Measurements from ENCODE around the gene TTC17. TPM values are rescaled to one million over a fixed set of nuclear protein-coding genes. Genes with fewer than 3 reads are reported as not detected.

TTC17 gene
- total RNA-seq (100 to 1,000 TPM in 3 of 9 donors, 10 to 100 TPM in 6; 44.2 to 126 (median 74.1) TPM), polyA plus RNA-seq (10 to 100 TPM; 52.8 to 75.7 (median 58.7) TPM)
- long read RNA-seq, donor 1, partial matches to known transcripts = 20 of 29 reads
- long read RNA-seq, donor 1, other reads (novel, unspliced or antisense) = 0 of 29 reads
- long read RNA-seq, donor 2, partial matches to known transcripts = 37 of 42 reads
- long read RNA-seq, donor 2, other reads (novel, unspliced or antisense) = 0 of 42 reads
- long read RNA-seq, donor 3, full-length matches to known transcripts = 4 of 11 reads
- long read RNA-seq, donor 3, partial matches to known transcripts = 7 of 11 reads
- long read RNA-seq, donor 3, other reads (novel, unspliced or antisense) = 0 of 11 reads
- long read RNA-seq, donor 4, transcript TTC17-202 (20 exons, 3,648 nt) = major isoform, 6 of 22 reads
- long read RNA-seq, donor 4, partial matches to known transcripts = 9 of 22 reads
- long read RNA-seq, donor 4, other reads (novel, unspliced or antisense) = 6 of 22 reads
- long read RNA-seq, donor 5, full-length matches to known transcripts = 62 of 186 reads
- long read RNA-seq, donor 5, partial matches to known transcripts = 19 of 186 reads
- long read RNA-seq, donor 5, other reads (novel, unspliced or antisense) = 105 of 186 reads
- long read RNA-seq, donor 6, partial matches to known transcripts = 6 of 12 reads
- long read RNA-seq, donor 6, other reads (novel, unspliced or antisense) = 3 of 12 reads
- long read RNA-seq, donor 7, partial matches to known transcripts = 19 of 24 reads
- long read RNA-seq, donor 7, other reads (novel, unspliced or antisense) = 0 of 24 reads
- long read RNA-seq, donor 8, transcript TTC17-202 (20 exons, 3,648 nt) = major isoform, 6 of 31 reads
- long read RNA-seq, donor 8, partial matches to known transcripts = 15 of 31 reads
- long read RNA-seq, donor 8, other reads (novel, unspliced or antisense) = 10 of 31 reads
- long read RNA-seq, donor 9, full-length matches to known transcripts = 4 of 32 reads
- long read RNA-seq, donor 9, partial matches to known transcripts = 20 of 32 reads
- long read RNA-seq, donor 9, other reads (novel, unspliced or antisense) = 8 of 32 reads
- long read RNA-seq, donor 10, full-length matches to known transcripts = 7 of 13 reads
- long read RNA-seq, donor 10, partial matches to known transcripts = 6 of 13 reads
- long read RNA-seq, donor 10, other reads (novel, unspliced or antisense) = 0 of 13 reads

DNA sequence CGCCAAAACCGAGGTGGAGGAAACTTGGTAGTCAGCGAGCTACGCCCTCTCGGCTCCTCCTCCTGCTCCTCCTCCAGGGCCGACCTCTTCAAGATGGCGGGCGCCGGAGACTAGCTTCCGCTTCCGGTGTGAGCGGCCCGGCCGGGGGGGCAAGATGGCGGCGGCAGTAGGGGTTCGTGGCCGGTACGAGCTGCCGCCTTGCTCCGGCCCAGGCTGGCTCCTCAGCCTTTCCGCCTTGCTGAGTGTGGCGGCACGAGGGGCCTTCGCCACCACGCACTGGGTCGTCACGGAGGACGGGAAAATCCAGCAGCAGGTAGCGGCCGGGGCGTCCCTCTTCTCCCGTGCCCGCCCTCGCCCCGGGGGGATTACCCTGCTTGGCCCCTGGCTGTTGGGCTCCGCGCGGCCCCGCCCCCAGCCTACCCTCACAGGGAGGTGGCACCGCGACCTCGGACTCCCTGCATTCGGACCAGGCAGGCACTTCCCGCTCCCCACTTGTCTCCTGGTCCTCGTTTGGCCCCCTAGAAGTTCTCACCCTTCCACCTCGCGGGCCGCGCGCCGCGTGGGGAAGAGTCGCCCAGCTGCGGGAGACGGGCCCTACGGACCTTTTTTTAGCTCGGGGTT is at the start of gene TTC17:
TSS of gene TTC17 (plus strand) at position 120 of the 621 bp plus-strand sequence. CDS start at position 155, 35 bp downstream.
- Histone ChIP-seq H3K9me3 (replicated peaks in 1 of 3) (no peaks in the 10 kb centered on the region), H3K27ac (peak within 1 kb of the TSS; percentile 22 to 97 (median 83)), H3K4me3 (peak within 1 kb of the TSS; percentile 73 to 95 (median 91)), H3K4me1 (replicated peaks in 1 of 2) (peaks cover 14 to 22% of the 10 kb centered on the region in 2 donors), H3K27me3 (no peaks in the 10 kb centered on the region), H3K36me3 (replicated peaks in 1 of 2) (no peaks in the 10 kb centered on the region)
- intact Hi-C loops (cut with DNase I) = no loop called here
- DNase-seq = peak; percentile 93 to 97 (median 96)
- 0 to 1% (median 0%) methylated on average over 23 to 58 of the region's 58 CpGs for WGBS, 4 donors
- peak; percentile 67 to 74 for TF ChIP-seq POLR2A (IDR thresholded peaks at IDR 0.05)
- no peak for TF ChIP-seq CTCF (IDR thresholded peaks at IDR 0.05)

DNA sequence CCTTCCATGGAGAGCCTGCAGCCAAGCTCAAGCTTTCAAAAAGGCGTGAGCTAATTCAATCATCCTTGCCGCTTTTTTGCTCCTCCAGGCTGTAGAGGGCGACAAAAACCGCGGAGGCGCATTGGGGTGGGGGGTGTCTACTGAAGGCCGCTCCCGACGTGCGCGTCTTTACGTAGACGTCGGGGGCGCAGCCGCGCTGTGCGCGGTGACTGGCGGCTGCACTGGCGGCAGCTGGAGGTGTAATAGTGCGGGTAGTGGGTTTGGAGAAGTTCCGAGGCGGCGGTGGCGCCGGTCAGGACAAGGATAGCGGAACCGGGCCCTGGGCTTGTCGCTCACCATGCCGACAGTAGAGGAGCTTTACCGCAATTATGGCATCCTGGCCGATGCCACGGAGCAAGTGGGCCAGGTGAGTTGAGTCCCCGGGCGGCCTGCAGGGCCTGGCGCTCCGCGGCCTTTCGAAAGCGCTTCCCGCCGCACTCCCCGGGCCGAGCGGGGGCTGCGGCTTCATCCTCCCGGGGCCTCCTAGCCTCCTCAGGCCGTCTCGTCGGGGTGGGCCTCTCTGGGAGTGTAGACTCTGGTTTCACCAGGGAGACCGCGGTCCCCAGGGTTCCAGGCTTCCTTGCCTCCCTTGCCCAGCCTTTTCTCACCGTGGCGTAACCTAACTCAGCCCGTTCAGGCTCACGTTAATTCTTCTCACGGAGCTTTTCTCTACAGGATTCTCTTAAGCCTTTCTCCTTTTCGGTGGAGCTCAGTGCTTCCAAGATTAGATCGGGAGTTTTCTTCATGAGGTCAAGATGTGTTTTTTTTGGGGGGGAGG is 46.7 kb upstream of the TTC17 start, which contains the start of gene API5:
TSS of gene API5 (plus strand) at position 206 of the 817 bp plus-strand sequence. CDS start at position 338, 132 bp downstream.
- Histone ChIP-seq H3K27ac (peak within 1 kb of the TSS; percentile 66 to 95 (median 90)), H3K9me3 (replicated peaks in 1 of 3) (no peaks in the 10 kb centered on the region), H3K4me1 (replicated peaks in 1 of 2) (peaks cover 7 to 20% of the 10 kb centered on the region in 2 donors), H3K27me3 (no peaks in the 10 kb centered on the region), H3K4me3 (peak within 1 kb of the TSS in 3 of 4 donors; percentile 21 to 94 (median 89)), H3K36me3 (replicated peaks in 1 of 2) (no peaks in the 10 kb centered on the region)
- DNase-seq = peak; percentile 91 to 95 (median 93)
- TF ChIP-seq POLR2A (IDR thresholded peaks at IDR 0.05) (peak; percentile 58 to 90), CTCF (IDR thresholded peaks at IDR 0.05) (peak; percentile 58 to 74 (median 60))
- WGBS, 4 donors = 0 to 1% (median 0%) methylated on average over 22 to 60 of the region's 60 CpGs
- intact Hi-C loops (cut with DNase I) = no loop called here

GRCh38 chr11:43315966-43316365 is 42.8 kb upstream of the TTC17 start:
- peaks cover 7 to 20% of the 10 kb centered on the region in 2 donors for H3K4me1 ChIP-seq (replicated peaks in 1 of 2)
- H3K36me3 ChIP-seq (replicated peaks in 1 of 2) = peaks cover 0 to 27% of the 10 kb centered on the region in 2 donors
- H3K27me3 ChIP-seq = no peaks in the 10 kb centered on the region
- 82 to 91% (median 86%) methylated on average over 2 of the region's 2 CpGs for WGBS, 4 donors
- H3K9me3 ChIP-seq (replicated peaks in 1 of 3) = no peaks in the 10 kb centered on the region
- H3K27ac ChIP-seq = no peak overlapping the region
- H3K4me3 ChIP-seq = no peak overlapping the region
- TF ChIP-seq CTCF (IDR thresholded peaks at IDR 0.05) (no peak), POLR2A (IDR thresholded peaks at IDR 0.05) (no peak)
- intact Hi-C loops (cut with DNase I) = no loop called here
- DNase-seq = no peak
